Thymus (tissue), 11 donors: ENCODE data around the gene PRUNE2. TPM values are rescaled to one million over a fixed set of nuclear protein-coding genes. Genes with fewer than 3 reads are reported as not detected.

Experiments
- DNase-seq, 9 donors: peaks; one replicate each; pipeline ENCODE4 v3.0.0-alpha.2; 2013; ENCODE audit warnings: low spot score in 9 of 9, low read depth in 6 of 9, missing footprints in 1 of 9
- H3K27ac ChIP-seq, 2 donors: one replicate each; pipeline ENCODE4 v1.5.1; 2013; ENCODE audit warnings: control low read depth in 1 of 2, low read depth in 1 of 2, low read length in 1 of 2, mild to moderate bottlenecking in 1 of 2, moderate library complexity in 1 of 2
- H3K27me3 ChIP-seq, 2 donors: one replicate each; pipeline ENCODE4 v1.5.1; 2013; ENCODE audit warnings: low read length in 1 of 2; ENCODE audit not compliant: control insufficient read depth in 2 of 2, insufficient read depth in 1 of 2
- H3K36me3 ChIP-seq, 2 donors: one replicate each; pipeline ENCODE4 v1.5.1; 2013; ENCODE audit warnings: low read length in 1 of 2, mild to moderate bottlenecking in 1 of 2, moderate library complexity in 1 of 2; ENCODE audit not compliant: control insufficient read depth in 2 of 2, insufficient read depth in 2 of 2
- H3K4me1 ChIP-seq, 2 donors: one replicate each; pipeline ENCODE4 v1.5.1; 2013; ENCODE audit warnings: low read length in 2 of 2; ENCODE audit not compliant: control insufficient read depth in 2 of 2, insufficient read depth in 2 of 2
- H3K4me3 ChIP-seq, 2 donors: one replicate each; pipeline ENCODE4 v1.5.1; 2013; ENCODE audit warnings: low read length in 2 of 2, control low read depth in 1 of 2, mild to moderate bottlenecking in 1 of 2
- H3K9me3 ChIP-seq, 2 donors: one replicate each; pipeline ENCODE4 v1.5.1; 2013; ENCODE audit warnings: low read length in 1 of 2, mild to moderate bottlenecking in 1 of 2; ENCODE audit not compliant: control insufficient read depth in 2 of 2, insufficient read depth in 1 of 2
- WGBS: extraction: QIAGEN DNeasy Blood & Tissue Kit; methylation state at CpG from one replicate; pipeline ENCODE4 v1.1.7; 2013; 5-methylcytosine and 5-hydroxymethylcytosine counted together
- polyA plus RNA-seq: library from polyadenylated mRNA; stranded (reverse); fragments of 200-250 nt; gene quantifications from one replicate; pipeline ENCODE4 v1.2.3, GENCODE V29; 2013
- total RNA-seq: library from RNA; stranded (reverse); fragments of 120-200 nt; gene quantifications from one replicate; pipeline ENCODE4 v1.2.4, GENCODE V29; 2013
- donor health status: healthy.

PRUNE2 gene
- total and polyA plus RNA-seq, 2 donors = 2.0 to 3.4 TPM

DNA sequence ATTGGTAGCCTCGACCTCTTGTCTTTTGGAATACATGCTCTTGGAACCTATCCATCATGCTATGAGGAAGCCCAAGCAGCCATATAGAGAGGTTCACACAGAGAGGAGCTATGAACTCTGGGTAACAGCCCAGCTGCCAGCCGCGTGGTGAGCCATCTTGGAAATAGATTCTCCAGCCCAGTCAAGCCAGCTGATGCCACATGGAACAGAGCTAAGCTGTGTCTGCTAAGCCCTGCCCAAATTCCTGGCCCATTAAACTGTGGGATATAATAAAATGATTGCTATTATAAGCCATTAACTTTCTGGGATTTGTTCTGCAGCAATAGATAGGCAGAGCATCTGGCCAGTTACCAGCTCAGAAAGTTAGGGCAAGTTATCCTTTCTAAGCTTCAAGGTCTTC is 4.9 kb upstream of the PRUNE2 start:
- Histone ChIP-seq H3K27me3 (peaks cover 16 to 21% of the 10 kb centered on the region in 2 donors), H3K27ac (no peak overlapping the region), H3K4me1 (peaks cover 0 to under 1% of the 10 kb centered on the region in 2 donors), H3K4me3 (no peak overlapping the region), H3K9me3 (no peaks in the 10 kb centered on the region), H3K36me3 (no peaks in the 10 kb centered on the region)
- DNase-seq = no peak
- WGBS = 93% methylated on average over 3 of the region's 3 CpGs

DNA sequence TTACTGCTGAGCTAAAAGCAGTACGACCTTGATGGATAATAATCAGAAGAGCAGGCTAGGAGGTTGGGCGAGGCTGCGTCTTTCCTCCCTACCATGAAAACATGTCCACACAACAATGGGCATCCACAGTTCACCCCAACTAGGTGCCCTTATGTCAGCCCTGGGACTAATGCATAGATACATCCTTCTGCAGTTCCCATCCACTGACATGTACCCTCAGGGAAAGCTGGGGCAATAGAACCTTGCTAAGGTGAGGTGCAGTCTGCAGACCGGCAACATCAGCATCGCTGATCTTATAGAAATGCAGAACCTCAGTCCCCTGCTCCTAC is 697 bp upstream of the PRUNE2 start:
- no peak overlapping the region for H3K4me3 ChIP-seq
- H3K27me3 ChIP-seq = peaks cover 26 to 45% of the 10 kb centered on the region in 2 donors
- no peak for DNase-seq
- WGBS = 16% methylated on average over 5 of the region's 5 CpGs
- H3K36me3 ChIP-seq = no peaks in the 10 kb centered on the region
- no peak overlapping the region for H3K27ac ChIP-seq
- no peaks in the 10 kb centered on the region for H3K9me3 ChIP-seq
- H3K4me1 ChIP-seq = peaks cover 0 to 2% of the 10 kb centered on the region in 2 donors

DNA sequence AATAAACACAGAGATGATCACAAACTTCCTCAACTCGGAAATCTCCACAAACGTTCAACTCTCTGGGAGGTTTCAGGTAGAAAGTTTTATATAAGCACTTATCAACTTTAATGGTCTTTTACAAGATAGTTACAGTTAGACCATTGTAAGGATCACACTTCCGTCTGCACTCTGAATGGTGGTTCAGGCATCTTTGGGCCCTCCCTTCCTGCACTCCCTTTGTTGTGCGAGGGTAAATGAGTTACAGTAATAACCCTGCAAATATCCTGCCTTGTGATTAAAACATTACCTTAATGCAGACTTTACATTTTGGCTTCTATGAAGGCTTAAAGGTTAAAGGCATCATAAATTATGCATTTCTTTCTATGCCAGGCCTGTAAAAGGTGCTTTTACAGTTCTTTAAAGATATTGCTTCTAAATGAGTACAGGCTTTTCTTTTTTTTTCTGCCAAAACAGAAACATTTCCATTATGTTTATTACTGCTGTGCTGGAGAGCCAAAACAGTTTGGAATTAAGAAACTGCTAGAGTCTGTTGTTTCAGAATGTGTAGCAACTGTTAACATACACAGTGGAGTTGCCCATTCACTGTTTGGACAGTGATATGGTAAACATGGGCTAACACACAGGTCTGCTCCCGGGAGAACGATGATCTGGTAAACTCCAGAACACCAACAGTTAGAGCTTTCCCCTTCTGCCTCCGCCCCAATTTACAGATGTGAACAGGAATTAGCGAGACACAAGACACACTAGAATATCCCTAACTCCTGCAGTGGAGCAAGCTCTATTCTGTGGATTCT is 1.1 kb downstream of the PRUNE2 start:
- Histone ChIP-seq H3K36me3 (no peaks in the 10 kb centered on the region), H3K27ac (no peak overlapping the region), H3K4me3 (no peak overlapping the region), H3K9me3 (no peaks in the 10 kb centered on the region), H3K27me3 (peaks cover 26 to 45% of the 10 kb centered on the region in 2 donors), H3K4me1 (peaks cover 0 to 2% of the 10 kb centered on the region in 2 donors)
- 81% methylated on average over 8 of the region's 8 CpGs for WGBS
- DNase-seq = no peak

DNA sequence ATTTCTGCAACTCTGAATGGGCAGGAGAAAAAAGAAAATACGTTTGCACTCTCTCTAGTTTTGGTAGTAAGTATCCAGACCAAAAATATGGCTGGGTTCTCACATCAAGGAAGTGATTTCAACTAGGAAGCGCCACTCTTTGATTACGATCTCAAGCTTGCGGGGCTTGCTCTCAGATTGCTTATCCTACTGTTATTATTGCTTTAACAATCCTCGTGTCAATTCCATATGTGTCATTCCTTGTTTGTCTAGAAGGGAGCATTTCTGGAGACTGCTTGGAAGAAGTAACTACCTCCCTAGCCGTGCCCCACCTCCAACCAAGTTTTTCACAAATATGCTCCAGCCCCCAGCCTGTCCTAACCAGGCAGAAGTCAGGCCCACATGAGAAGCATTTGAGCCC is 3.5 kb downstream of the PRUNE2 start:
- Histone ChIP-seq H3K4me1 (peaks cover 0 to 2% of the 10 kb centered on the region in 2 donors), H3K27me3 (peaks cover 25 to 41% of the 10 kb centered on the region in 2 donors), H3K4me3 (no peak overlapping the region), H3K27ac (no peak overlapping the region), H3K9me3 (no peaks in the 10 kb centered on the region), H3K36me3 (no peaks in the 10 kb centered on the region)
- WGBS = 39% methylated on average over 6 of the region's 6 CpGs
- DNase-seq = no peak

DNA sequence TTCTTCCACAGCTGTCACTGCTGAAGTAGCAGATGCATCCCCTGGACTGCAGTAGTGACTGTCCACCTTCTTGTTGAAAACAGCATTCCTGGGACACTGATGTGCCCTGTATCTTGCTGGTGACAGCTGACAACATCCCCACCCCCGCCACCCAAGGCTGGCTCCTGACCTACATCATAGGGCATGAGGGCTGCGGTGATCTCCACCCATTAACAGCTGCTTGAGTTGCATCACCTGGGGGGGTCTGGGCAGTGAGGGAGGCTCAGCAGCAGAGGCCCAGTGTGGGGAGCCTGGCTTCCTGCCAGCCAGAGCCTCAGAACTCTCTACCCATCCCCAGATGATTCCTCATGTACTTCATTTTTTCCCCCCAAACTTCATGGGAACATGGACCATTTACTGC is 4.1 kb downstream of the PRUNE2 start:
- peaks cover 20 to 35% of the 10 kb centered on the region in 2 donors for H3K27me3 ChIP-seq
- no peaks in the 10 kb centered on the region for H3K9me3 ChIP-seq
- H3K4me1 ChIP-seq = peaks cover 0 to 2% of the 10 kb centered on the region in 2 donors
- no peak overlapping the region for H3K4me3 ChIP-seq
- WGBS = 75% methylated on average over 2 of the region's 2 CpGs
- H3K36me3 ChIP-seq = no peaks in the 10 kb centered on the region
- DNase-seq = no peak
- H3K27ac ChIP-seq = no peak overlapping the region

DNA sequence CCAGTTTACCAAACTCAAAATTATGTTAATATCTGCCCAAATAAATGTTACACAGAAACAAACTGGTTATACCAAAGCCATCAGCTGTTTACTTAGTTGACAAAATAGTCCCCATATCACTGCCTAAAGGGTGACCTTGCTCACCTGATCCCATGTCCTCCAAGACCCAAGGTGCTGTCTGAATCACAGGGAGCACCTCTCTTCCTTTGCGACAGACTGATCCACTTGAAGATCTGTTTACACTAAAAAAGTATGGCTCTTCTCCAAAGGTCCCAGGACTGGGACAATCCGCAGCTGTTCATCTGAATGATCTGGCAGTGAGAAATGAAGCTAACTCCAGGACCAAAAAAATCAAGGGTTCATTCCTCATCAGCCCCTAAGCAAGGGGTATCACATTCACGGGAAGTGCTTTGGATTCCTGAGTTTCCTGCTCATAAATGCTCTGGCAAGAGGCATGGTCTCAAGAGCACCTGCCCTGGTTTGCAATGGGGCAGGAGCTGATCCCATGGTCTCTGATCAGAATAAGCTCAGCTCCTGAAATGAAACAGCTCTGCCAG is 5.0 kb downstream of the PRUNE2 start:
- peaks cover 0 to 2% of the 10 kb centered on the region in 2 donors for H3K4me1 ChIP-seq
- DNase-seq = no peak
- H3K27ac ChIP-seq = no peak overlapping the region
- WGBS = 84% methylated on average over 3 of the region's 3 CpGs
- no peaks in the 10 kb centered on the region for H3K36me3 ChIP-seq
- H3K9me3 ChIP-seq = no peaks in the 10 kb centered on the region
- H3K4me3 ChIP-seq = no peak overlapping the region
- H3K27me3 ChIP-seq = peaks cover 11 to 27% of the 10 kb centered on the region in 2 donors

DNA sequence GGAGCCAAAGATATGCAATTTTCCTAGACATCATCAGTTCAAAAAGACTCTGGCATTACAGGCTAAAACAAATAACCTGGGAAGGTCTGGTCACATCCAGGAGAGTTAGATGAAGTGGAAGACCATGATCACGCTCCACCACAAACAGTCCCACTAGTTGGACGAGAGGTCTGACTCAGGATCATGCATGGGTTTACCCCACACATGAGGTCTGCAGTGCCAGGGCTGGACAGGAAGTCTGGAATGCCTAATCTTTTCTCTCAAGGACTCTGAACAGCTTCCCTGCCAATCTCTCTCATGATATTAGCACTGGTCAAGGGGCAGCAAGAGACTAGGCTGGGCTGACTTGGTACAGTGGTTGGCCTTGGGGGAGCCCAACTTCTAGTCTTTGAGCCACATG is 7.1 kb downstream of the PRUNE2 start:
- H3K36me3 ChIP-seq = no peaks in the 10 kb centered on the region
- no peaks in the 10 kb centered on the region for H3K9me3 ChIP-seq
- WGBS = 58% methylated on average over 2 of the region's 2 CpGs
- no peaks in the 10 kb centered on the region for H3K4me1 ChIP-seq
- H3K4me3 ChIP-seq = no peak overlapping the region
- DNase-seq = no peak
- no peak overlapping the region for H3K27ac ChIP-seq
- peaks cover 0 to 12% of the 10 kb centered on the region in 2 donors for H3K27me3 ChIP-seq

DNA sequence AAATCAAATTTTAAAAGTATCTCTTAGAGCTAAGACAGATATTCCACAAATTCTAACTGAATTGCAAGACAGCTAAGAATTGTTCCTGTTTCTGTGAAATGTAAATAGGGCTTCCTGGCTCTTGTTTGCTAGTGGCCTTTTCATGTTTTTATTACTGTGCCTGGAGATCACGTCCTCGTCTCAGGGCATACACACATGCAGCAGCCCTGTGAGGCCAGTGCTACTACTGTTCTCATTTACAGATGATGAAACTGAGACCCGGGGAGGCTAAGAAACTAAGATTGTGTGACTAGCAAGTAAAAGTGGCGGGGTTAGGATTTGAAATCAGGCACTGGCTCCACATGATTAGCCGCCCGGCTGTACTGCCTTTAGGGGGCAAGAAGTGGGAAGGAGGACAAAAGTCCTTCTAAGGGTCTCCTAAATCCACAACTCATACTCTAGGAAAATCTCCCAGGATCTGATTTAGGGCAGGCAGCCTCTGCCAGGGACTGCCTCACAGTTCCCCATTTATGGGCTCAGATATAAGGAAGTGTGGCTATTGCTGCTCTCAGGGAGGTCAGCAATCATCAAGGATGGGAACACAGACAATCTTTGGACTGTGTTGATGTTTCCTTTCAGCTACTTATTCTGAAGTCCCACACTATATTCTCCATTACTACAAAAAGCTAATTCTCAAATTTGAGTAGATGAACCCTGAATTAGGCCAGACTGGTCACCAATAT is 7.9 kb downstream of the PRUNE2 start:
- no peak for DNase-seq
- WGBS = 67% methylated on average over 6 of the region's 6 CpGs
- no peaks in the 10 kb centered on the region for H3K4me1 ChIP-seq
- no peak overlapping the region for H3K4me3 ChIP-seq
- H3K36me3 ChIP-seq = no peaks in the 10 kb centered on the region
- H3K27me3 ChIP-seq = peaks cover 0 to 10% of the 10 kb centered on the region in 2 donors
- no peak overlapping the region for H3K27ac ChIP-seq
- no peaks in the 10 kb centered on the region for H3K9me3 ChIP-seq

DNA sequence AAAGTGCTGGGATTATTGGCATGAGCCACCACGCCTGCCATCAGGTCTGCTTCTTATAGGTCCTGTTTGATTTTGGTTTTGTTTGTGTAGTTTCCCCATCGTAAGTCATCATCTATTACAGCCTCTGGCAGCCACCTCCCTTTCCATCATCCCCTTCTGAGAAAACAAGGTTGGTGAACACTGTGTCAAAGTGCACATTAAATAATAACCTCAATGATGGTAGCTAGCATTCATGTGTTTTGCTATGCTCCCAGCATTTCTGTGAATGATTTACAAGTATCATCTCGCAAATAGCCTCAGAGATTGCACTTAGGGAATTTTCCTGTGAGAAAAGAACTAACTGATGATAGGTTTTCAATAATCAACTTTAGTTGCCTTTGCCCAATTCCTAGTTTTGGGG is 9.9 kb downstream of the PRUNE2 start:
- H3K9me3 ChIP-seq = no peaks in the 10 kb centered on the region
- no peak for DNase-seq
- 87% methylated on average over 3 of the region's 3 CpGs for WGBS
- no peak overlapping the region for H3K4me3 ChIP-seq
- H3K4me1 ChIP-seq = no peaks in the 10 kb centered on the region
- no peak overlapping the region for H3K27ac ChIP-seq
- peaks cover 0 to 2% of the 10 kb centered on the region in 2 donors for H3K27me3 ChIP-seq
- no peaks in the 10 kb centered on the region for H3K36me3 ChIP-seq
